NB4 (cell line): ENCODE results near the gene DTWD1.

ENCODE experiments used
- DNase-seq: peaks from one replicate; pipeline ENCODE4 v3.0.0; 2010; ENCODE audit warnings: low read depth
- H3K4me3 ChIP-seq: one replicate; pipeline ENCODE4 v1.5.1; 2011; ENCODE audit warnings: mild to moderate bottlenecking, low read depth, low read length, moderate library complexity
- CTCF ChIP-seq: IDR thresholded peaks from one replicate; pipeline ENCODE4 v1.5.1; 2012; ENCODE audit warnings: low read depth, low read length
- MAX ChIP-seq: IDR thresholded peaks from 2 replicates; pipeline ENCODE4 v1.6.1; 2011; ENCODE audit warnings: low read depth, low read length
- MYC ChIP-seq: IDR thresholded peaks from 2 replicates; pipeline ENCODE4 v1.6.1; 2011; ENCODE audit warnings: low read depth, low read length
- POLR2A ChIP-seq: IDR thresholded peaks from 2 replicates; pipeline ENCODE4 v1.6.1; 2011; ENCODE audit warnings: mild to moderate bottlenecking; ENCODE audit not compliant: insufficient read length; ENCODE audit errors: extremely low read depth

DTWD1 gene

GRCh38 chr15:49644364-49644794 is 23.5 kb downstream of the DTWD1 start:
- H3K4me3 ChIP-seq = no peak overlapping the region
- no peak for TF ChIP-seq CTCF
- TF ChIP-seq MYC = no peak
- TF ChIP-seq POLR2A = no peak
- TF ChIP-seq MAX = no peak
- DNase-seq = no peak

- no peak for DNase-seq
Observed at GRCh38 chr15:49645277-49645676, 24.4 kb downstream of the DTWD1 start.

GRCh38 chr15:49645941-49646340 is 25.1 kb downstream of the DTWD1 start:
- no peak overlapping the region for H3K4me3 ChIP-seq
- no peak for DNase-seq
- TF ChIP-seq CTCF = no peak
- TF ChIP-seq MYC = no peak

More at GRCh38 chr15:49645277-49645676, 24.4 kb downstream of the DTWD1 start:
- TF ChIP-seq CTCF (no peak), MAX (no peak), POLR2A (no peak), MYC (no peak)
- H3K4me3 ChIP-seq = no peak overlapping the region

GRCh38 chr15:49646891-49647290 is 26.0 kb downstream of the DTWD1 start:
- no peak for DNase-seq
- TF ChIP-seq MYC (no peak), MAX (no peak), POLR2A (no peak)
- no peak overlapping the region for H3K4me3 ChIP-seq

- TF ChIP-seq POLR2A = no peak
- TF ChIP-seq MYC = no peak
- TF ChIP-seq CTCF = no peak
- TF ChIP-seq MAX = no peak
- H3K4me3 ChIP-seq = no peak overlapping the region
- no peak for DNase-seq
Observed at GRCh38 chr15:49649987-49650386, 29.1 kb downstream of the DTWD1 start.

- H3K4me3 ChIP-seq = no peak overlapping the region
- no peak for DNase-seq
Observed at GRCh38 chr15:49650676-49651075, 29.8 kb downstream of the DTWD1 start.

More at GRCh38 chr15:49650676-49651075, 29.8 kb downstream of the DTWD1 start:
- TF ChIP-seq POLR2A (no peak), MYC (no peak), MAX (no peak), CTCF (no peak)
